Mesenchymal stem cell (in vitro differentiated cells and primary cell): ENCODE measurements around the gene SYNE3.

Experiments
- DNase-seq: peaks from one replicate; pipeline ENCODE4 v3.0.0-alpha.2; 2013
- H2AFZ ChIP-seq: one replicate; pipeline ENCODE4 v1.6.1; 2013; ENCODE audit warnings: low read depth, mild to moderate bottlenecking, control low read depth, inconsistent platforms, low read length, moderate library complexity
- H2AK5ac ChIP-seq: 2 replicates; pipeline ENCODE4 v1.6.1; 2013; ENCODE audit warnings: low read length, moderate library complexity, mild to moderate bottlenecking, inconsistent platforms; ENCODE audit not compliant: severe bottlenecking
- H2BK120ac ChIP-seq: one replicate; pipeline ENCODE4 v1.6.1; 2013; ENCODE audit warnings: low read depth, mild to moderate bottlenecking, inconsistent platforms, low read length, moderate library complexity
- H2BK12ac ChIP-seq, 2 experiments: one replicate each; pipeline ENCODE4 v1.6.1; 2013; ENCODE audit warnings: inconsistent platforms in 2 of 2, low read length in 2 of 2, mild to moderate bottlenecking in 2 of 2, moderate library complexity in 2 of 2, control low read depth in 1 of 2
- H2BK15ac ChIP-seq: one replicate; pipeline ENCODE4 v1.6.1; 2013; ENCODE audit warnings: mild to moderate bottlenecking, low read depth, inconsistent platforms; ENCODE audit not compliant: poor library complexity, severe bottlenecking
- H2BK5ac ChIP-seq: 2 replicates; pipeline ENCODE4 v1.6.1; 2013; ENCODE audit warnings: low read depth, mild to moderate bottlenecking, low read length, control low read depth, inconsistent platforms; ENCODE audit not compliant: poor library complexity, severe bottlenecking
- H3K14ac ChIP-seq, 2 experiments: one replicate each; pipeline ENCODE4 v1.6.1; 2013; ENCODE audit warnings: inconsistent platforms in 2 of 2, low read length in 2 of 2, control low read depth in 1 of 2, mild to moderate bottlenecking in 1 of 2, moderate library complexity in 1 of 2
- H3K18ac ChIP-seq, 2 experiments: one replicate each; pipeline ENCODE4 v1.6.1; 2013; ENCODE audit warnings: inconsistent platforms in 2 of 2, low read length in 2 of 2, control low read depth in 1 of 2, low read depth in 1 of 2, mild to moderate bottlenecking in 1 of 2
- H3K23ac ChIP-seq, 2 experiments: one replicate each; pipeline ENCODE4 v1.6.1; 2013; ENCODE audit warnings: inconsistent platforms in 2 of 2, low read length in 2 of 2, mild to moderate bottlenecking in 2 of 2, moderate library complexity in 2 of 2, control low read depth in 1 of 2
- H3K27ac ChIP-seq: 2 replicates; pipeline ENCODE4 v1.5.1; 2013; ENCODE audit warnings: mild to moderate bottlenecking, moderate library complexity, low read length, control low read depth, inconsistent platforms; ENCODE audit not compliant: poor library complexity, severe bottlenecking
- H3K27me3 ChIP-seq, 2 experiments: 2 replicates each; pipeline versions ENCODE4 v1.6.1 to v1.7.0; 2013; ENCODE audit warnings: low read length in 2 of 2, mild to moderate bottlenecking in 2 of 2, moderate library complexity in 2 of 2, control low read depth in 1 of 2, inconsistent platforms in 1 of 2; ENCODE audit not compliant: control insufficient read depth in 1 of 2, insufficient read depth in 1 of 2
- H3K36me3 ChIP-seq, 2 experiments: 2 replicates each; pipeline versions ENCODE4 v1.6.1 to v1.7.0; 2013; ENCODE audit warnings: low read length in 2 of 2, control low read depth in 1 of 2, inconsistent platforms in 1 of 2, low read depth in 1 of 2, mild to moderate bottlenecking in 1 of 2; ENCODE audit not compliant: insufficient read depth in 2 of 2, control insufficient read depth in 1 of 2
- H3K4ac ChIP-seq, 2 experiments: one replicate each; pipeline ENCODE4 v1.6.1; 2013; ENCODE audit warnings: inconsistent platforms in 2 of 2, low read length in 2 of 2, mild to moderate bottlenecking in 2 of 2, moderate library complexity in 2 of 2, control low read depth in 1 of 2, low read depth in 1 of 2
- H3K4me1 ChIP-seq: 2 replicates; pipeline ENCODE4 v1.6.1; 2013; ENCODE audit warnings: low read depth, low read length, control low read depth; ENCODE audit not compliant: control insufficient read depth, insufficient read depth
- H3K4me2 ChIP-seq: 2 replicates; pipeline ENCODE4 v1.6.1; 2013; ENCODE audit warnings: low read length, mild to moderate bottlenecking, inconsistent platforms; ENCODE audit not compliant: poor library complexity, severe bottlenecking
- H3K4me3 ChIP-seq, 2 experiments: 2 replicates each; pipeline versions ENCODE4 v1.5.1 to v1.7.0; 2013; ENCODE audit warnings: low read length in 2 of 2, mild to moderate bottlenecking in 2 of 2, control low read depth in 1 of 2, low read depth in 1 of 2; ENCODE audit not compliant: insufficient read depth in 1 of 2
- H3K79me1 ChIP-seq: replicated peaks from 2 replicates; pipeline ENCODE4 v1.6.1; 2013; ENCODE audit warnings: mild to moderate bottlenecking, control low read depth, low read length, inconsistent platforms; ENCODE audit not compliant: poor library complexity, severe bottlenecking
- H3K9ac ChIP-seq: 2 replicates; pipeline ENCODE4 v1.7.0; 2013; ENCODE audit warnings: mild to moderate bottlenecking, low read length, moderate library complexity
- H3K9me3 ChIP-seq: 2 replicates; pipeline ENCODE4 v1.7.0; 2013; ENCODE audit warnings: mild to moderate bottlenecking, low read length; ENCODE audit not compliant: control insufficient read depth
- H4K8ac ChIP-seq: one replicate; pipeline ENCODE4 v1.6.1; 2013; ENCODE audit warnings: inconsistent platforms, mild to moderate bottlenecking, low read length, moderate library complexity
- H4K91ac ChIP-seq: one replicate; pipeline ENCODE4 v1.6.1; 2013; ENCODE audit warnings: mild to moderate bottlenecking, low read length, inconsistent platforms
- WGBS: methylation state at CpG from one replicate; pipeline ENCODE4 v1.1.7; 2013; ENCODE audit warnings: mixed read lengths; 5-methylcytosine and 5-hydroxymethylcytosine counted together

The SYNE3 gene

DNA sequence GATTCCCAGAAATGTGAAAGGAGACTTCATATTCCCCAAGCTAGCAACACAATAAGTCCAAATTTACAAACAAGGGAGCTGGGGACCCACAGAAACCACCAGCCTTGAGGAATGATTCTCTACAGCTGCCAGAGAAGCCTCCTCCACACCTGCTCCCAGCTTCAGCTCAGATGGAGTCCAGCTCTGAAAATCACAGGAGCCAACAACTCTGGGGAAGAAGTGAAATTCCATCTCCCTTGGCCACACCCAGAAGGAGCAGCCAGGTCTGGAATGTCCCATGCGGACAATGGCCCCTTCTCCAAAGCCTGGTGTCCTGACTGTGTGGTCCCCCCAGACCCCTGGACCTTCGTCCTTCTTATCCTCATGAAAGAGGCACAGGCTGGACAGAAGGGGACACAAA lies 45.4 kb downstream of the SYNE3 start:
- H2BK12ac ChIP-seq = no peak overlapping the region
- H3K14ac ChIP-seq = no peak overlapping the region
- no peak overlapping the region for H2BK5ac ChIP-seq
- H3K79me1 ChIP-seq = no peaks in the 10 kb centered on the region
- peaks cover 8% of the 10 kb centered on the region for H3K4me1 ChIP-seq
- H3K23ac ChIP-seq = no peak overlapping the region
- no peak overlapping the region for H2BK120ac ChIP-seq
- peaks cover 23 to 85% of the 10 kb centered on the region in 2 experiments for H3K36me3 ChIP-seq
- no peak overlapping the region for H4K8ac ChIP-seq
- H2AK5ac ChIP-seq = no peak overlapping the region
- H3K4ac ChIP-seq = no peak overlapping the region
- no peaks in the 10 kb centered on the region for H3K9me3 ChIP-seq
- peak overlapping the region in 1 of 2 experiments; percentile 20 for H3K4me3 ChIP-seq
- no peak overlapping the region for H2AFZ ChIP-seq
- DNase-seq = no peak
- H3K4me2 ChIP-seq = no peak overlapping the region
- 96% methylated on average over 2 of the region's 2 CpGs for WGBS
- H3K27me3 ChIP-seq = no peaks in the 10 kb centered on the region
- H3K27ac ChIP-seq = no peak overlapping the region
- peak overlapping the region; percentile 24 for H3K9ac ChIP-seq
- H4K91ac ChIP-seq = peak overlapping the region; percentile 52
- H3K18ac ChIP-seq = no peak overlapping the region
- H2BK15ac ChIP-seq = no peak overlapping the region

GRCh38 chr14:95469134-95469481 lies 47.3 kb downstream of the SYNE3 start:
- H4K91ac ChIP-seq = no peak overlapping the region
- H3K14ac ChIP-seq = no peak overlapping the region
- H2AK5ac ChIP-seq = no peak overlapping the region

GRCh38 chr14:95468448-95469133 lies 47.9 kb downstream of the SYNE3 start:
- no peak for DNase-seq
- H3K4me3 ChIP-seq = no peak overlapping the region
- H3K18ac ChIP-seq = no peak overlapping the region
- H3K79me1 ChIP-seq = no peaks in the 10 kb centered on the region
- no peak overlapping the region for H2BK12ac ChIP-seq
- H3K36me3 ChIP-seq = peaks cover 16 to 86% of the 10 kb centered on the region in 2 experiments
- H2AK5ac ChIP-seq = no peak overlapping the region
- H2BK5ac ChIP-seq = no peak overlapping the region
- no peaks in the 10 kb centered on the region for H3K27me3 ChIP-seq
- no peak overlapping the region for H4K91ac ChIP-seq
- H4K8ac ChIP-seq = no peak overlapping the region
- H3K23ac ChIP-seq = no peak overlapping the region
- H3K27ac ChIP-seq = no peak overlapping the region
- no peak overlapping the region for H3K4ac ChIP-seq
- no peak overlapping the region for H3K14ac ChIP-seq
- peaks cover 7% of the 10 kb centered on the region for H3K4me1 ChIP-seq
- H3K4me2 ChIP-seq = no peak overlapping the region
- no peak overlapping the region for H2BK120ac ChIP-seq
- WGBS = 96% methylated on average over 3 of the region's 4 CpGs
- no peaks in the 10 kb centered on the region for H3K9me3 ChIP-seq
- H2AFZ ChIP-seq = no peak overlapping the region
- H3K9ac ChIP-seq = peak overlapping the region; percentile 20
- H2BK15ac ChIP-seq = peak overlapping the region; percentile 16

More at GRCh38 chr14:95469134-95469481, 47.3 kb downstream of the SYNE3 start:
- Histone ChIP-seq H3K4ac (no peak overlapping the region), H2BK12ac (no peak overlapping the region), H3K9me3 (no peaks in the 10 kb centered on the region), H2AFZ (no peak overlapping the region), H3K4me2 (no peak overlapping the region), H3K79me1 (no peaks in the 10 kb centered on the region), H3K27ac (no peak overlapping the region), H2BK120ac (no peak overlapping the region), H2BK15ac (no peak overlapping the region), H3K9ac (no peak overlapping the region), H3K27me3 (no peaks in the 10 kb centered on the region), H4K8ac (no peak overlapping the region), H3K18ac (no peak overlapping the region), H3K23ac (no peak overlapping the region), H3K4me3 (no peak overlapping the region), H3K4me1 (peaks cover 7% of the 10 kb centered on the region), H2BK5ac (no peak overlapping the region), H3K36me3 (peaks cover 17 to 86% of the 10 kb centered on the region in 2 experiments)
- no peak for DNase-seq
- WGBS = 95% methylated on average over 1 of the region's 3 CpGs

DNA sequence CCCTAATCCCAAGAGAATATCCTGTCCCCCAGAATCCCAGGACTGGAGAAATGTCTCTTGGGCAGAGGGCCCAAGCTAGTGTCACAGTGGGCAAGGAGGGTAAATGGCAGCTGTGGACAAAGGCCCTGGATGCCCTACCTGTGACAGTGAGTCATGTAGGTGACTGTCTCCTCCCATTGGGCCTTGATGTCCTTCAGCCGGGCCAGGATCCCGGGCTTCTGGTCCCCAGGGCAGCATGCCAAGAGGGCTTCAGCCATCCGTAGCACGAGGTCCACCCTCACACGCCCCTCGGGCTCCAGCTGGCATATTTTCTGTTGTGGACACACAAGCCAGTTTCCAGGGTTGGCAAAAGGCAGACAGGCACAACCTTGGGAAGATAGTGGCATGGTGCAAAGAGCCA lies 48.8 kb downstream of the SYNE3 start:
- Histone ChIP-seq H3K9me3 (no peaks in the 10 kb centered on the region), H3K4me2 (no peak overlapping the region), H3K27ac (no peak overlapping the region), H2BK12ac (no peak overlapping the region), H2BK5ac (no peak overlapping the region), H4K8ac (no peak overlapping the region), H3K18ac (no peak overlapping the region), H3K9ac (no peak overlapping the region), H3K23ac (peak overlapping the region in 1 of 2 experiments; percentile 29), H2AK5ac (no peak overlapping the region), H3K27me3 (no peaks in the 10 kb centered on the region), H3K4ac (no peak overlapping the region), H3K14ac (no peak overlapping the region), H2AFZ (no peak overlapping the region), H3K4me3 (no peak overlapping the region), H3K79me1 (no peaks in the 10 kb centered on the region), H2BK15ac (no peak overlapping the region), H3K36me3 (peaks cover 15 to 84% of the 10 kb centered on the region in 2 experiments), H2BK120ac (no peak overlapping the region), H3K4me1 (peaks cover 2% of the 10 kb centered on the region), H4K91ac (no peak overlapping the region)
- no peak for DNase-seq
- WGBS = 96% methylated on average over 6 of the region's 6 CpGs
